ENCODE data around the gene RANBP9.

DNA sequence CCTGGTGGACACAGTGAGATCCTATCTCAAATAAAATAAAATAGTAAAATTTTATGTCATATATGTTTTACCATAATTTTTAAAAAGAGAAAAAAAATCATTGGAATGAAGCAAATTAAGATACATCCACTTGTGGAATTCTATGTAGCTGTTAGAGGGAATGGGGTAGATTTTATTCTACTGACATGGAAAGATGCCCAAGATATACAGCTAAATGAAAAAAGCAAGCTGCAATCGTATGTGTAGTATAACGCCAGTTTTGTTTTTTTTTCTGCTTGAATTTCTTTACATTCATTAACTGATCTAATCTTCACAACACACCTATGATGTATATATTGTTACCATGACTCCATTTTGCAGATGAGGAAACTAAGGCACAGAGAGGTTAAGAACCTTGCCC is 23.4 kb upstream of the RANBP9 start:
- TF ChIP-seq, protein P1, sequence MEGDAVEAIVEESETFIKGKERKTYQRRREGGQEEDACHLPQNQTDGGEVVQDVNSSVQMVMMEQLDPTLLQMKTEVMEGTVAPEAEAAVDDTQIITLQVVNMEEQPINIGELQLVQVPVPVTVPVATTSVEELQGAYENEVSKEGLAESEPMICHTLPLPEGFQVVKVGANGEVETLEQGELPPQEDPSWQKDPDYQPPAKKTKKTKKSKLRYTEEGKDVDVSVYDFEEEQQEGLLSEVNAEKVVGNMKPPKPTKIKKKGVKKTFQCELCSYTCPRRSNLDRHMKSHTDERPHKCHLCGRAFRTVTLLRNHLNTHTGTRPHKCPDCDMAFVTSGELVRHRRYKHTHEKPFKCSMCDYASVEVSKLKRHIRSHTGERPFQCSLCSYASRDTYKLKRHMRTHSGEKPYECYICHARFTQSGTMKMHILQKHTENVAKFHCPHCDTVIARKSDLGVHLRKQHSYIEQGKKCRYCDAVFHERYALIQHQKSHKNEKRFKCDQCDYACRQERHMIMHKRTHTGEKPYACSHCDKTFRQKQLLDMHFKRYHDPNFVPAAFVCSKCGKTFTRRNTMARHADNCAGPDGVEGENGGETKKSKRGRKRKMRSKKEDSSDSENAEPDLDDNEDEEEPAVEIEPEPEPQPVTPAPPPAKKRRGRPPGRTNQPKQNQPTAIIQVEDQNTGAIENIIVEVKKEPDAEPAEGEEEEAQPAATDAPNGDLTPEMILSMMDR (conservative IDR thresholded peaks at IDR 0.05; ENCODE audit: low read depth in 2 of 2) = no peak
- TF ChIP-seq, protein P2, sequence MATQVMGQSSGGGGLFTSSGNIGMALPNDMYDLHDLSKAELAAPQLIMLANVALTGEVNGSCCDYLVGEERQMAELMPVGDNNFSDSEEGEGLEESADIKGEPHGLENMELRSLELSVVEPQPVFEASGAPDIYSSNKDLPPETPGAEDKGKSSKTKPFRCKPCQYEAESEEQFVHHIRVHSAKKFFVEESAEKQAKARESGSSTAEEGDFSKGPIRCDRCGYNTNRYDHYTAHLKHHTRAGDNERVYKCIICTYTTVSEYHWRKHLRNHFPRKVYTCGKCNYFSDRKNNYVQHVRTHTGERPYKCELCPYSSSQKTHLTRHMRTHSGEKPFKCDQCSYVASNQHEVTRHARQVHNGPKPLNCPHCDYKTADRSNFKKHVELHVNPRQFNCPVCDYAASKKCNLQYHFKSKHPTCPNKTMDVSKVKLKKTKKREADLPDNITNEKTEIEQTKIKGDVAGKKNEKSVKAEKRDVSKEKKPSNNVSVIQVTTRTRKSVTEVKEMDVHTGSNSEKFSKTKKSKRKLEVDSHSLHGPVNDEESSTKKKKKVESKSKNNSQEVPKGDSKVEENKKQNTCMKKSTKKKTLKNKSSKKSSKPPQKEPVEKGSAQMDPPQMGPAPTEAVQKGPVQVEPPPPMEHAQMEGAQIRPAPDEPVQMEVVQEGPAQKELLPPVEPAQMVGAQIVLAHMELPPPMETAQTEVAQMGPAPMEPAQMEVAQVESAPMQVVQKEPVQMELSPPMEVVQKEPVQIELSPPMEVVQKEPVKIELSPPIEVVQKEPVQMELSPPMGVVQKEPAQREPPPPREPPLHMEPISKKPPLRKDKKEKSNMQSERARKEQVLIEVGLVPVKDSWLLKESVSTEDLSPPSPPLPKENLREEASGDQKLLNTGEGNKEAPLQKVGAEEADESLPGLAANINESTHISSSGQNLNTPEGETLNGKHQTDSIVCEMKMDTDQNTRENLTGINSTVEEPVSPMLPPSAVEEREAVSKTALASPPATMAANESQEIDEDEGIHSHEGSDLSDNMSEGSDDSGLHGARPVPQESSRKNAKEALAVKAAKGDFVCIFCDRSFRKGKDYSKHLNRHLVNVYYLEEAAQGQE (IDR thresholded peaks at IDR 0.05; ENCODE audit: unreplicated experiment) = no peak
- TF ChIP-seq EZH2 (IDR thresholded peaks at IDR 0.05; ENCODE audit: low read depth, unreplicated experiment) (no peak), POLR2AphosphoS5 (IDR thresholded peaks at IDR 0.05; ENCODE audit: low read depth) (no peak), ZNF331 (CRISPR knock-in tag; IDR thresholded peaks at IDR 0.05; ENCODE audit: low read depth) (no peak), ZNF114 (CRISPR knock-in tag; IDR thresholded peaks at IDR 0.05) (no peak), CREB1 (CRISPR knock-in tag; IDR thresholded peaks at IDR 0.05; ENCODE audit: low read depth) (no peak), STAT1 (IDR thresholded peaks at IDR 0.05; ENCODE audit: unreplicated experiment) (no peak)
